ENCODE measurements around the gene TOR1AIP2. TPM values are rescaled to one million over a fixed set of nuclear protein-coding genes. Genes with fewer than 3 reads are reported as not detected.

Gene TOR1AIP2
- total RNA-seq, 4 donors from 2014 or later = 51.1 to 69.8 (median 61.0) TPM

DNA sequence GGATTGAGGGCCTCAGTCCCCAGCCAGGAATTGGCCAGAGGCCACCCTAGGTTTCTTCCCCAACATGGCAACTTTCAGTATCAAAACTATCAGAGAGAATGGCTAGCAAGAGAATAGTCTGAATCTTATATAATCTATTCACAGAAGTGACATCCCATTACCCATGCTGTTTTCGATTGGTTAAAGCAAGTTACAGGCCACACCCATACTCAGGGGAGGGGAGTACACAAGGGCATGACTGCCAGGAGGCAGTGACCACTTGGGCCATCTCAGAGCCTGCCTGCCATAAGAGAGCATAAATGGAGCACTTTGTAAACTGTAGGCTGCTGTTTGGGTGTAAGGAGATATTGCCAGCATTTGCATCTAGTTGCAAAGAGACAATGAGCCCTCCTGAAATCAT, 69.1 kb downstream of the TOR1AIP2 start:
- H3K27me3 ChIP-seq = peaks cover 0 to 30% (median 0%) of the 10 kb centered on the region in 4 donors
- intact Hi-C loops (cut with DNase I) = no loop called here
- H3K36me3 ChIP-seq = no peaks in the 10 kb centered on the region
- H3K4me3 ChIP-seq = no peak overlapping the region
- TF ChIP-seq POLR2A (IDR thresholded peaks at IDR 0.05) = no peak
- TF ChIP-seq, protein P1, sequence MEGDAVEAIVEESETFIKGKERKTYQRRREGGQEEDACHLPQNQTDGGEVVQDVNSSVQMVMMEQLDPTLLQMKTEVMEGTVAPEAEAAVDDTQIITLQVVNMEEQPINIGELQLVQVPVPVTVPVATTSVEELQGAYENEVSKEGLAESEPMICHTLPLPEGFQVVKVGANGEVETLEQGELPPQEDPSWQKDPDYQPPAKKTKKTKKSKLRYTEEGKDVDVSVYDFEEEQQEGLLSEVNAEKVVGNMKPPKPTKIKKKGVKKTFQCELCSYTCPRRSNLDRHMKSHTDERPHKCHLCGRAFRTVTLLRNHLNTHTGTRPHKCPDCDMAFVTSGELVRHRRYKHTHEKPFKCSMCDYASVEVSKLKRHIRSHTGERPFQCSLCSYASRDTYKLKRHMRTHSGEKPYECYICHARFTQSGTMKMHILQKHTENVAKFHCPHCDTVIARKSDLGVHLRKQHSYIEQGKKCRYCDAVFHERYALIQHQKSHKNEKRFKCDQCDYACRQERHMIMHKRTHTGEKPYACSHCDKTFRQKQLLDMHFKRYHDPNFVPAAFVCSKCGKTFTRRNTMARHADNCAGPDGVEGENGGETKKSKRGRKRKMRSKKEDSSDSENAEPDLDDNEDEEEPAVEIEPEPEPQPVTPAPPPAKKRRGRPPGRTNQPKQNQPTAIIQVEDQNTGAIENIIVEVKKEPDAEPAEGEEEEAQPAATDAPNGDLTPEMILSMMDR (IDR thresholded peaks at IDR 0.05) = no peak
- no peak overlapping the region for H3K27ac ChIP-seq
- no peaks in the 10 kb centered on the region for H3K9me3 ChIP-seq
- 86 to 89% methylated on average over 1 of the region's 1 CpG for whole genome bisulfite sequencing, 2 donors
- H3K4me1 ChIP-seq = peaks cover 0 to 12% (median 2%) of the 10 kb centered on the region in 3 donors
- DNase-seq = no peak

DNA sequence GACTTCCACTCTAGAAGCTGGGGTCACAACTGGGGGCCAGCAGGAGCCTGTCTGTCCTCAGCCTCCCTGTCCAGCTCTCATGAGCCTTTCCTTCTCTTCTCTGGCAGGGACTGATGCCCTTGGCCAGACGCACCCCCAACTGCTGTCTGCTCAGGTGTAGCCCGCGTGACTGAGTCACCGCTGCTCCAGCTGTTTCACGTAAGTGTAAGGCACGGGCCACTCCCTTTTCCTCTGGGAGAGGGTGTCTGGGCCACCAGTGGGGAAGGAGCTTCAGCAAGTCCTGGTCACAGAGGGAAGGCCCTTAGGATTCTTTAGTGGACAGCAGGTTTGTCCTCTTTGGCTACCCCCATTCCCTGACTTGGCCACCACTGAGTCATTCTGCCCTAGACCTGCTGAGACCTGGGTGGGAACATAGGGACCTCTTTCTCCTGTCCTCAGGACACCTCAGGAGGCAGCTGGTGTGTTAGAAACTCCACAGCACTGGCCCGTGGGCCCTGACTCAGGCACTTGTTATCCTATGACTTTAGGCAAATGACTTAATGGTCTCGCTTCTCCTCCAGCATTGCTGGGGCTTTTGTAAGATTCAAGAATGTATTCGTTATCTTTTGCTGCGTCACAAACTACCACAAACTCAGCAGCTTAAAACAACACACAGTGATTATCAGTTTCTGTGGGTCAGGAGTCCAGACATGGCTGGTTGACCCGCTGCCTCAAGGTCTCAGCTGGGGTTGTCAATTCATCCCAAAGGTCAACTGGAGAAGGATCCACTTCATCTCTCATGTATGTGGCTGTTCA, 69.7 kb downstream of the TOR1AIP2 start:
- no peaks in the 10 kb centered on the region for H3K9me3 ChIP-seq
- no peaks in the 10 kb centered on the region for H3K36me3 ChIP-seq
- no peak for DNase-seq
- no peak overlapping the region for H3K4me3 ChIP-seq
- intact Hi-C loops (cut with DNase I) = no loop called here
- H3K27me3 ChIP-seq = peaks cover 0 to 27% (median 0%) of the 10 kb centered on the region in 4 donors
- 64 to 86% methylated on average over 4 to 5 of the region's 11 CpGs for WGBS, 2 donors
- peaks cover 0 to 12% (median 2%) of the 10 kb centered on the region in 3 donors for H3K4me1 ChIP-seq
- H3K27ac ChIP-seq = no peak overlapping the region
- TF ChIP-seq POLR2A (IDR thresholded peaks at IDR 0.05) = no peak
- TF ChIP-seq, protein P1 (IDR thresholded peaks at IDR 0.05) = no peak

DNA sequence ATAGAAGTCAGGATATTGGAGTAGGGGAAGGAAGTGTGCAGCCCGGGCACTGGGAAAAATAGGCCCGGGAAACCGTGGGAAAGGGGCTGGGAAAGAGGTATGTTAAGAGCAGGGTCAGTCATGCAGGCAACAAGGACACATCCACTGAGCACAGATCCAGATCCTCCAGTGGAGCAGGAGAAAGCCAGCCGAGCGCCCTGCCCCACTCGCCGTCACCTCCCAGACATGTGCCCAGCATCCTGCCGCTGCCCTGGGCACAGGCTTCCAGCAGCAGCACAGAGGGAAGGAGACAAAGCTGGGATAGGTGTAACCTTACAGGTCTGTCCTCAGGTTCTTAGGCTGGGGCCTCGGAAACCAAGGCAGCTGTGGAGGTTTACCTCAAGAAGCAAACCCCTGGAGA, 70.3 kb downstream of the TOR1AIP2 start:
- no peaks in the 10 kb centered on the region for H3K9me3 ChIP-seq
- peaks cover 0 to 21% (median 0%) of the 10 kb centered on the region in 4 donors for H3K27me3 ChIP-seq
- intact Hi-C loops (cut with DNase I) = no loop called here
- peaks cover 0 to 12% (median 2%) of the 10 kb centered on the region in 3 donors for H3K4me1 ChIP-seq
- no peak overlapping the region for H3K4me3 ChIP-seq
- 61 to 83% methylated on average over 3 to 6 of the region's 9 CpGs for WGBS, 2 donors
- TF ChIP-seq, protein P1 (IDR thresholded peaks at IDR 0.05) = no peak
- no peak for TF ChIP-seq POLR2A (IDR thresholded peaks at IDR 0.05)
- H3K36me3 ChIP-seq = no peaks in the 10 kb centered on the region
- DNase-seq = no peak
- no peak overlapping the region for H3K27ac ChIP-seq

DNA sequence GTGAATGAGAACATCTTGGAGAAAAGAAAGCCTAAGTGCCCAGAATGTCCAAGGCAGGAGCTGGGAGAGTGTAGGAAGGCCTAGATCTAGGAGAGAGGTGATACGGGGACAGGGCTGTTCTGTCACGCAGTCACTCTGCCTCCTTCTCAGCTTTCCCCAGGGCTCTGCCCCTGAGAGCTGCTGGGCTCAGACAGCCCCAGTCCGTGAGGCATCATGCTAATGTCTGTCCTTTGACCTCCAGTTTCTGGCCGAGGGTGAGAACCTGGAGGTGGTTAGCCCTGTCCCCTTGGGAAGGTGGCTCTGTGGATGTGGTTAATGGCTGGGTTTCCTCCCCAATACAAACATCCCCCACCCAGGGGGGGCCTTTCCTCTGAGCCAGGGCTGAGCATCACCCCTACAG, 71.3 kb downstream of the TOR1AIP2 start:
- no peak for TF ChIP-seq POLR2A (IDR thresholded peaks at IDR 0.05)
- TF ChIP-seq, protein P1 (IDR thresholded peaks at IDR 0.05) = no peak
- Histone ChIP-seq H3K4me1 (peaks cover 0 to 12% (median 2%) of the 10 kb centered on the region in 3 donors), H3K27me3 (peaks cover 0 to 14% (median 0%) of the 10 kb centered on the region in 4 donors), H3K9me3 (no peaks in the 10 kb centered on the region), H3K4me3 (no peak overlapping the region), H3K27ac (no peak overlapping the region), H3K36me3 (no peaks in the 10 kb centered on the region)
- intact Hi-C loops (cut with DNase I) = no loop called here
- WGBS, 2 donors = 76 to 80% methylated on average over 4 of the region's 4 CpGs
- no peak for DNase-seq
